B cell (primary cell): ENCODE data around the gene DCBLD2. TPM values are rescaled to one million over a fixed set of nuclear protein-coding genes. Genes with fewer than 3 reads are reported as not detected.

Experiments used
- ATAC-seq: fragments of 200-7000 bp; cut with Tn5 transposase; one replicate; pipeline ENCODE4 v1.10.0; 2021; ENCODE audit warnings: low read depth, mild to moderate bottlenecking, moderate number of reproducible peaks, moderate library complexity
- CTCF ChIA-PET: fragments of 350-600 bp; sonication (Branson Sonifier 250); formaldehyde crosslinking; loops from one replicate; lab custom pipeline; 2021; ENCODE audit warnings: antibody characterized with exemption, inconsistent platforms; lab: Charles Lee
- POLR2A ChIA-PET: fragments of 350-600 bp; sonication (Branson Sonifier 250); formaldehyde crosslinking; loops from one replicate; lab custom pipeline; 2021; ENCODE audit warnings: antibody characterized with exemption; lab: Charles Lee
- DNase-seq: peaks from one replicate; pipeline ENCODE4 v3.0.0; 2013
- H2AFZ ChIP-seq: 2 replicates; pipeline ENCODE4 v1.6.1; 2012; ENCODE audit warnings: mild to moderate bottlenecking, low read depth, low read length; ENCODE audit not compliant: insufficient read depth, poor library complexity, severe bottlenecking
- H3K27ac ChIP-seq, 2 donors: 1 replicate in 1 of 2; 2 replicates in 1 of 2; pipeline ENCODE4 v1.5.1; 2012 to 2013; ENCODE audit warnings: low read length in 2 of 2, mild to moderate bottlenecking in 2 of 2, moderate library complexity in 1 of 2
- H3K27me3 ChIP-seq, 4 experiments: fragments of 200-600 bp in 1 of 4; sonication (generic) in 1 of 4; replicated peaks in 1 of 4; 1 replicate in 2 of 4; 2 replicates in 2 of 4; pipeline versions ENCODE4 v1.6.1 to v1.7.0; 2013 to 2016; ENCODE audit warnings: low read length in 3 of 4, mild to moderate bottlenecking in 2 of 4, mixed read lengths in 1 of 4, moderate library complexity in 1 of 4; ENCODE audit not compliant: insufficient read depth in 4 of 4, control insufficient read depth in 3 of 4; ENCODE audit errors: control extremely low read depth in 1 of 4
- H3K36me3 ChIP-seq, 2 experiments: replicated peaks in 1 of 2; 1 replicate in 1 of 2; 2 replicates in 1 of 2; pipeline versions ENCODE4 v1.6.1 to v1.7.1; 2013; ENCODE audit warnings: low read length in 1 of 2; ENCODE audit not compliant: insufficient read depth in 2 of 2, control insufficient read depth in 1 of 2; ENCODE audit errors: control extremely low read depth in 1 of 2, extremely low read depth in 1 of 2
- H3K4me1 ChIP-seq, 2 donors: fragments of 200-600 bp in 1 of 2; sonication (generic) in 1 of 2; 1 replicate in 1 of 2; 2 replicates in 1 of 2; pipeline versions ENCODE4 v1.5.1 to v1.6.1; 2013 to 2017; ENCODE audit warnings: low read length in 2 of 2; ENCODE audit not compliant: control insufficient read depth in 2 of 2, insufficient read depth in 2 of 2
- H3K4me2 ChIP-seq: replicated peaks from 2 replicates; pipeline ENCODE3; 2012; ENCODE audit warnings: mild to moderate bottlenecking, low read depth, low read length; ENCODE audit not compliant: poor library complexity, severe bottlenecking
- H3K4me3 ChIP-seq, 5 experiments: fragments of 200-600 bp in 1 of 5; sonication (generic) in 1 of 5; 1 replicate in 3 of 5; 2 replicates in 2 of 5; pipeline versions ENCODE4 v1.5.1 to v1.7.0; 2011 to 2016; ENCODE audit warnings: low read length in 4 of 5, mild to moderate bottlenecking in 4 of 5, low read depth in 2 of 5, control low read depth in 1 of 5, moderate library complexity in 1 of 5; ENCODE audit not compliant: insufficient read depth in 1 of 5; ENCODE audit errors: control extremely low read depth in 1 of 5, extremely low read depth in 1 of 5
- H3K79me2 ChIP-seq: fragments of 200-600 bp; sonication (generic); one replicate; pipeline ENCODE4 v1.6.0; 2016; ENCODE audit warnings: low read length; ENCODE audit not compliant: control insufficient read depth, insufficient read depth
- H3K9ac ChIP-seq: fragments of 200-600 bp; sonication (generic); 2 replicates; pipeline ENCODE4 v1.6.1; 2017; ENCODE audit warnings: mild to moderate bottlenecking, low read length, moderate library complexity
- H3K9me3 ChIP-seq, 3 donors: one replicate each; pipeline versions ENCODE4 v1.6.1 to v1.7.1; 2013; ENCODE audit warnings: low read length in 2 of 3; ENCODE audit not compliant: control insufficient read depth in 2 of 3, insufficient read depth in 1 of 3; ENCODE audit errors: control extremely low read depth in 1 of 3
- H4K20me1 ChIP-seq: 2 replicates; pipeline ENCODE4 v1.6.0; 2012; ENCODE audit warnings: mild to moderate bottlenecking, low read length; ENCODE audit not compliant: insufficient read depth, control insufficient read depth, poor library complexity, severe bottlenecking
- H3K27ac Mint-ChIP-seq: one replicate; pipeline ENCODE4 v1.8.0; 2021; ENCODE audit warnings: mixed read lengths
- H3K27me3 Mint-ChIP-seq: one replicate; pipeline ENCODE4 v1.8.0; 2021; ENCODE audit warnings: mixed read lengths
- H3K4me1 Mint-ChIP-seq: one replicate; pipeline ENCODE4 v1.8.0; 2021; ENCODE audit warnings: mixed read lengths
- H3K4me3 Mint-ChIP-seq: one replicate; pipeline ENCODE4 v1.8.0; 2021; ENCODE audit warnings: mixed read lengths
- H3K9me3 Mint-ChIP-seq: one replicate; pipeline ENCODE4 v1.8.0; 2022; ENCODE audit warnings: mixed read lengths; ENCODE audit not compliant: insufficient read depth
- CTCF ChIP-seq: fragments of 200-600 bp; IDR thresholded peaks from one replicate; pipeline ENCODE4 v1.8.0; 2022; ENCODE audit warnings: antibody characterized with exemption, mild to moderate bottlenecking
- EZH2 ChIP-seq: IDR thresholded peaks from 2 replicates; pipeline ENCODE4 v1.6.1; 2012; ENCODE audit warnings: borderline replicate concordance, low read depth, mild to moderate bottlenecking, moderate library complexity, low read length; ENCODE audit not compliant: insufficient read depth, poor library complexity, severe bottlenecking
- WGBS: methylation state at CpG from one replicate; pipeline ENCODE4 v1.1.5; 2013; ENCODE audit warnings: missing lambda C conversion rate; ENCODE audit not compliant: insufficient coverage; 5-methylcytosine and 5-hydroxymethylcytosine counted together
- intact Hi-C: fragments of 100-400 bp; cut with micrococcal nuclease; formaldehyde crosslinking; loops from one replicate; pipeline ENCODE4 v1.10.0; 2022
- polyA plus RNA-seq: library from polyadenylated mRNA; depleted of rRNA; stranded (reverse); fragments of >200 nt; gene quantifications from 2 replicates; pipeline ENCODE4 v1.2.3, GENCODE V29; 2012
- total RNA-seq, 2 donors: library from RNA; stranded (reverse); fragments of 120-200 nt in 1 of 2; gene quantifications; 1 replicate in 1 of 2; 2 replicates in 1 of 2; pipeline versions ENCODE4 v1.2.3 to v1.2.4, GENCODE V29; 2013 to 2022

DCBLD2 gene
- total and polyA plus RNA-seq, 2 donors (not counting 1 experiment from before 2014, with no cell fraction given), result 0.37 to 3.5 TPM

DNA sequence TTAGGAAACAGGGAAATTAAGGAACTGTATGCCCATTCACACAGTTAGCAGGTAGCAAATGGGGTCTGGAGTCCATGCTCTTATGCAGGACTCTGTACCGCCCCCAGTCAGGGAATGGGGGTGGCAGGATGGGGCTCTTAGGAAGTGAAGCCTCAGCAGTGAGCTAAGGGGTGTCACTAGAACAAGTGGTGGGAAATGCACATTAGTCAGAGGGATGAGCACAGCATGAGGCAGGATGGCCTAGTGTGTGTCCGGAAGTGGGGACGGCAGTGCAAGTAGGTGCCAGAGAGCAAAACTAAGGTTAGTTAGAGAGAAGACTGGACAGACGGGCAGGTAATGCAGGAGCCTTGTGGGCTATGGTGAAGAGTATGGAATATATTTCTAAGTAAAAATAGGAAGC is 77.7 kb downstream of the DCBLD2 start:
- Histone ChIP-seq H4K20me1 (no peaks in the 10 kb centered on the region), H3K4me2 (no peak overlapping the region), H3K4me3 (no peak overlapping the region), H2AFZ (no peak overlapping the region), H3K27me3 (no peaks in the 10 kb centered on the region), H3K79me2 (no peaks in the 10 kb centered on the region), H3K9me3 (no peaks in the 10 kb centered on the region), H3K4me1 (no peaks in the 10 kb centered on the region), H3K27ac (no peak overlapping the region), H3K9ac (no peak overlapping the region), H3K36me3 (no peaks in the 10 kb centered on the region)
- Mint-ChIP-seq H3K27ac (no peak overlapping the region), H3K4me1 (no peaks in the 10 kb centered on the region), H3K27me3 (no peaks in the 10 kb centered on the region), H3K9me3 (no peaks in the 10 kb centered on the region), H3K4me3 (no peak overlapping the region)
- 100% methylated on average over 3 of the region's 4 CpGs for WGBS
- ATAC-seq (no peak), DNase-seq (no peak)
- intact Hi-C loops, result no loop called here
- CTCF ChIA-PET, result interaction anchor here (1.9 kb wide), 1 partner anchor 9 kb away, joined by 5 read pairs; no protein-coding TSS in a partner anchor
- POLR2A ChIA-PET, result no interaction called here
- no peak for TF ChIP-seq EZH2
- no peak for TF ChIP-seq CTCF

- no peaks in the 10 kb centered on the region for H3K27me3 Mint-ChIP-seq
- DNase-seq (no peak), ATAC-seq (no peak)
- WGBS, result no CpG with 5 or more reads among the region's 3 CpGs
- ChIA-PET CTCF (interaction anchor here (0.8 kb wide), 1 partner anchor 177 kb away, joined by 6 read pairs; no protein-coding TSS in a partner anchor), POLR2A (no interaction called here)
- no peaks in the 10 kb centered on the region for H3K4me1 ChIP-seq
- H3K4me2 ChIP-seq, result no peak overlapping the region
- no peak for TF ChIP-seq CTCF
- TF ChIP-seq EZH2, result no peak
- H3K9me3 Mint-ChIP-seq, result no peaks in the 10 kb centered on the region
- no peaks in the 10 kb centered on the region for H3K9me3 ChIP-seq
- H3K9ac ChIP-seq, result no peak overlapping the region
- no peaks in the 10 kb centered on the region for H3K36me3 ChIP-seq
- H3K27ac ChIP-seq, result no peak overlapping the region
- intact Hi-C loops, result no loop called here
- H3K4me1 Mint-ChIP-seq, result no peaks in the 10 kb centered on the region
- H4K20me1 ChIP-seq, result no peaks in the 10 kb centered on the region
- no peak overlapping the region for H2AFZ ChIP-seq
- no peak overlapping the region for H3K4me3 Mint-ChIP-seq
- H3K27me3 ChIP-seq, result no peaks in the 10 kb centered on the region
- no peak overlapping the region for H3K4me3 ChIP-seq
- no peak overlapping the region for H3K27ac Mint-ChIP-seq
- H3K79me2 ChIP-seq, result no peaks in the 10 kb centered on the region
Measured at GRCh38 chr3:98821063-98821462, 80.4 kb downstream of the DCBLD2 start.
